DOHH2 (cell line): ENCODE measurements around the gene CREB5.

Source experiments
- H3F3A ChIP-seq: fragments of 200-600 bp; sonication (generic), shearing (Covaris generic); 2 replicates; pipeline ENCODE4 v1.6.0; 2016; ENCODE audit warnings: antibody characterized with exemption, mild to moderate bottlenecking; ENCODE audit not compliant: control insufficient read depth, insufficient read depth
- H3K27ac ChIP-seq: fragments of 200-600 bp; sonication (generic); 2 replicates; pipeline ENCODE4 v1.5.1; 2014; ENCODE audit warnings: low read depth, mild to moderate bottlenecking, low read length, moderate library complexity
- H3K27me3 ChIP-seq: fragments of 200-600 bp; sonication (generic); 2 replicates; pipeline ENCODE4 v1.6.1; 2014; ENCODE audit warnings: mild to moderate bottlenecking, low read length, mixed read lengths; ENCODE audit not compliant: control insufficient read depth
- H3K36me3 ChIP-seq: fragments of 200-600 bp; sonication (generic); 2 replicates; pipeline ENCODE4 v1.6.1; 2014; ENCODE audit warnings: mild to moderate bottlenecking, low read length, moderate library complexity, mixed read lengths; ENCODE audit not compliant: control insufficient read depth
- H3K4me1 ChIP-seq: fragments of 200-600 bp; sonication (generic); 2 replicates; pipeline ENCODE4 v1.6.1; 2014; ENCODE audit warnings: mild to moderate bottlenecking, low read length, mixed read lengths; ENCODE audit not compliant: control insufficient read depth
- H3K4me2 ChIP-seq: fragments of 200-600 bp; sonication (generic); 2 replicates; pipeline ENCODE4 v1.6.0; 2014; ENCODE audit warnings: mild to moderate bottlenecking, low read length, moderate library complexity
- H3K4me3 ChIP-seq: fragments of 200-600 bp; sonication (generic); 2 replicates; pipeline ENCODE4 v1.5.1; 2014; ENCODE audit warnings: mild to moderate bottlenecking, low read length, mixed read lengths
- H3K79me2 ChIP-seq: fragments of 200-600 bp; sonication (generic); 2 replicates; pipeline ENCODE4 v1.6.1; 2014; ENCODE audit warnings: mild to moderate bottlenecking, low read length, mixed read lengths; ENCODE audit not compliant: control insufficient read depth
- H3K9me2 ChIP-seq: fragments of 200-600 bp; sonication (generic); replicated peaks from 2 replicates; pipeline ENCODE4 v1.6.1; 2014; ENCODE audit warnings: mild to moderate bottlenecking, low read length, mixed read lengths; ENCODE audit not compliant: control insufficient read depth
- H3K9me3 ChIP-seq: fragments of 200-600 bp; sonication (generic); 2 replicates; pipeline ENCODE4 v1.6.1; 2014; ENCODE audit warnings: antibody characterized with exemption, low read length, mixed read lengths; ENCODE audit not compliant: control insufficient read depth, insufficient read depth
- H4K20me1 ChIP-seq: fragments of 200-600 bp; sonication (generic); 2 replicates; pipeline ENCODE4 v1.6.0; 2014; ENCODE audit warnings: low read depth, mild to moderate bottlenecking, antibody characterized with exemption, low read length, moderate library complexity; ENCODE audit not compliant: control insufficient read depth, insufficient read depth
- CTCF ChIP-seq: fragments of 200-600 bp; sonication (generic); IDR thresholded peaks from one replicate; pipeline ENCODE4 v1.5.1; 2014; ENCODE audit warnings: antibody characterized with exemption, mild to moderate bottlenecking, low read depth, low read length; ENCODE audit not compliant: poor library complexity, severe bottlenecking
- EZH2phosphoT487 ChIP-seq: fragments of 200-600 bp; sonication (generic); IDR thresholded peaks from 2 replicates; pipeline ENCODE4 v1.6.1; 2017; ENCODE audit warnings: borderline replicate concordance, mild to moderate bottlenecking, antibody characterized with exemption, low read length, moderate library complexity, mixed read lengths

Gene CREB5

DNA sequence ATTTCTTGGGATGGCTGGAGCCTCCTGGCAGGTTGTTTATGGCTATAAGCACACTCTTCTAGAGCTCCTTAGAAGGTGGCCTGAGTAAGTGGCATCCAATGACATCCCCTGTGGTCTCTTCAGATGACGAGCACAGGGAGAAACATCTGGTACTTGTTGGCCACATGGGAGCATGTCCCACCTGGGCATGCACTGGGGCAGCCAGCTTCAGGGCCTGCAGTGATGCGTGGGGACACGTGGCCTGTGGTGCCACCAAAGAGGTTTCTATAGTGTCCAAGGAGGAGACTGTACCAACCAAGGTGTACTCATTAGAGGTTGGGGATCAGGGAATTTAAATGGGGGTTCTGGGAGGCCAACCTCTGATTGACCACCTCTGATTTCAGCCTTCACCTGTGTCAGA, 420.4 kb downstream of the CREB5 start:
- Histone ChIP-seq H3F3A (no peaks in the 10 kb centered on the region), H3K9me3 (no peaks in the 10 kb centered on the region), H4K20me1 (no peaks in the 10 kb centered on the region), H3K79me2 (no peaks in the 10 kb centered on the region), H3K4me3 (no peak overlapping the region), H3K4me1 (no peaks in the 10 kb centered on the region), H3K27ac (no peak overlapping the region), H3K4me2 (no peak overlapping the region), H3K36me3 (no peaks in the 10 kb centered on the region), H3K27me3 (no peaks in the 10 kb centered on the region), H3K9me2 (no peaks in the 10 kb centered on the region)
- TF ChIP-seq CTCF (no peak), EZH2phosphoT487 (no peak)

DNA sequence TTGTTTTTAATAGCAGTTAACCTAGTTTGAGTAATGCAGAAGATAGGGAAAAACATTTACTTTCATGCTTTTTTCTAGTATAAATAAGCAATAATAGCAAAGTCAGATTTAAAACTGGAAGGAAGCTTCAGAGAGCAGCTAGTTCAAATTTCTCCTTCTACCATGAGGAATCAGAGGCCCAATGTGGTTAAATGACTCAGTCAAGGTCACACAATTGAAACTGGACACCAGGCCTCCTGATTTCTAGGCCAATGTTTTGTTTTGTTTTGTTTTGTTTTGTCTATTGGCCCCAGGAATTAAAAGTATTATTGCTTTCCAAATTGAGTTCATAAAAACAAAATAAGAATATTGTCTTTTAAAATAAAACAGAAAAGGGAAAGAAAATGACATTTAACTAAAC, 423.5 kb downstream of the CREB5 start:
- Histone ChIP-seq H3K9me2 (no peaks in the 10 kb centered on the region), H3K27ac (no peak overlapping the region), H3K27me3 (no peaks in the 10 kb centered on the region), H3K4me3 (no peak overlapping the region), H3K4me1 (no peaks in the 10 kb centered on the region), H3K36me3 (no peaks in the 10 kb centered on the region), H3K4me2 (no peak overlapping the region), H3K9me3 (no peaks in the 10 kb centered on the region), H3K79me2 (no peaks in the 10 kb centered on the region), H4K20me1 (no peaks in the 10 kb centered on the region), H3F3A (no peaks in the 10 kb centered on the region)
- TF ChIP-seq EZH2phosphoT487 (no peak), CTCF (no peak)

- H3K4me1 ChIP-seq: no peaks in the 10 kb centered on the region
- no peak overlapping the region for H3K27ac ChIP-seq
- H3K4me3 ChIP-seq: no peak overlapping the region
- H3K27me3 ChIP-seq: no peaks in the 10 kb centered on the region
- no peaks in the 10 kb centered on the region for H3K79me2 ChIP-seq
- H3K9me3 ChIP-seq: no peaks in the 10 kb centered on the region
- TF ChIP-seq CTCF (no peak), EZH2phosphoT487 (no peak)
- H3K36me3 ChIP-seq: no peaks in the 10 kb centered on the region
- H3K4me2 ChIP-seq: no peak overlapping the region
- H3K9me2 ChIP-seq: no peaks in the 10 kb centered on the region
- no peaks in the 10 kb centered on the region for H3F3A ChIP-seq
- H4K20me1 ChIP-seq: no peaks in the 10 kb centered on the region
Observed at GRCh38 chr7:28836716-28837115, 424.4 kb downstream of the CREB5 start.

GRCh38 chr7:28837216-28837615, 424.9 kb downstream of the CREB5 start:
- TF ChIP-seq CTCF: no peak
- no peak for TF ChIP-seq EZH2phosphoT487
- Histone ChIP-seq H3K79me2 (no peaks in the 10 kb centered on the region), H3F3A (no peaks in the 10 kb centered on the region), H3K27ac (no peak overlapping the region), H3K36me3 (no peaks in the 10 kb centered on the region), H3K9me2 (no peaks in the 10 kb centered on the region), H4K20me1 (no peaks in the 10 kb centered on the region), H3K4me1 (no peaks in the 10 kb centered on the region), H3K27me3 (peaks cover 3% of the 10 kb centered on the region; the same call in 1 of the 2 replicates), H3K4me2 (no peak overlapping the region), H3K4me3 (no peak overlapping the region), H3K9me3 (no peaks in the 10 kb centered on the region)
